ENCODE results near the gene DGKB. TPM values are rescaled to one million over a fixed set of nuclear protein-coding genes. Genes with fewer than 3 reads are reported as not detected.

The DGKB gene
- total RNA-seq, 2 experiments from 2014 or later = not detected

DNA sequence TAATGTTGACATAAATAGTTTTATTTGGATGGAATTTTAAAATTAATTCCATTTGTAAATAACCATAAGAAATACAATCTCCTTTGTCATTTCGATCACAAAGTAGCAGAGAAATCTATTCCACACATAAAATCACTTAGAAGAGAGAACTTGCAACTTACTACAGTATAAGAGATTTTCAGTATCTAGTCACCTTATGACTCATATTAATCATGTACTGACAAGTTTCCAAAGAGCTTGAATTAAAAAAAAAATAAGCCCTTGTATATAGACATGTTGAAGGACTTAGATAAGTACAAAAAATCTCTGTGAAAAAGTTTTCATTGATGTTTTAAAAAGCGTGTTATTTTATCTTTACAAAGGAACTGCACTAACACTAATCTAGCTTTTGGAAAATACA is 706.0 kb downstream of the DGKB start:
- ChIA-PET CTCF (interaction anchor here (0.6 kb wide), 1 partner anchor 281 kb away, joined by 3 read pairs; no protein-coding TSS in a partner anchor), POLR2A (no interaction called here)

- ChIA-PET CTCF (no interaction called here), POLR2A (no interaction called here)
Measured at GRCh38 chr7:14195871-14196270, 706.7 kb downstream of the DGKB start.

- POLR2A ChIA-PET = no interaction called here
- CTCF ChIA-PET = interaction anchor here (0.6 kb wide), 1 partner anchor 552 kb away, joined by 3 read pairs; no protein-coding TSS in a partner anchor
Measured at GRCh38 chr7:14195079-14195478, 707.5 kb downstream of the DGKB start.

DNA sequence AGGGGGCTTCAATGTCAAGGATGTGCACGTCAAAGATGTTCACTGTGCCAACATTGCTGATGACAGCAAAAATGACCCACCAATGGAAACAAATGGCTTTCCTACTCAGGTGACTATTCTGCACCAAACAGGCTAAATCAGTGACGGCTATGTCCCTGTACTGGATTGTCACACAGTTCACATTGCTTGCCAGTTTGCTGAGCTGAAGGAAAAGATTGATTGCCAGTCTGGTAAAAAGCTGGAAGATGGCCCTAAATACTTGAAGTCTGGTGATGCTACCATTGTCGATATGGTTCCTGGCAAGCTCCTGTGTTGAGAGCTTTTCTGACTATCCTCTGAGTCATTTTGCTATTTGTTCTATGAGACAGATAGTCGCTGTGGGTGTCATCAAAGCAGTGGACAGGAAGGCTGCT is 710.9 kb downstream of the DGKB start:
- POLR2A ChIA-PET = no interaction called here
- CTCF ChIA-PET = no interaction called here

- CTCF ChIA-PET = no interaction called here
- POLR2A ChIA-PET = no interaction called here
Measured at GRCh38 chr7:14184292-14184864, 718.2 kb downstream of the DGKB start.

DNA sequence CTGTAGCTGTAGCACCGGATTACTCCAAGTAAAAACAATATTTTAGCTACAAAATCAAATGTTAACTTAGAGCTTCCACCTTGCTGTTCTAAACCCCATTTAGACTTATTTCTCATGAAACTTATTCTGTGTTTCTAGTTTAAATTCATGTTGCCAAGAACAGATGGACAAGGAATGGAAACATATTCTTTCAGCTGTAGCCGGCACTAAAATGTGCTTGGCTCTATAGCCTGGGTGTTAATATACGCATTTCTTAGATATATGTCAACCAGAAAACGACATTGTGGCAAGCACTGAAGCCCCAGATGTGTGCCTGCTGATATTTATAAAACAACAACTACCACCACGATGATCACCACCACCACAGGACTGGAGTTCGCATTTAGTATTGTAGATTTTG is 722.8 kb downstream of the DGKB start:
- CTCF ChIA-PET = no interaction called here
- POLR2A ChIA-PET = no interaction called here

DNA sequence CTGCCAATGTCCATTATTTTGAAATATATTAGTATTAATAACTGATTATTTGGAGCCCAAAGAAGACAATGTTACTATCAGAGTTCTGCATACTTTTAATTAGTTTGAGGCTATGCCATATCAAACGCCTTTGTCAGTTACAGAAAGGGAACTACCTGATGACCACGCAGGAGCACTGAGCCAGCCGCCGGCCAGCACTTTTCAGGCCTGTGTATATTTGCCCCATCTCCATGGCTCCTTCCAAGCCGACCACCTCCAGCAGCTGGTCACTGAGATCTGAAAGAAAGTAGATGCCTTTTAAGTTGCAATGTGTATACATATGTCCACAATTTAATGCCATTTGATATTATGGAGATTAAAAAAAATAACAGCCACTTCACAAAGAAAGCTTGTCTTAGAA is 724.7 kb downstream of the DGKB start:
- POLR2A ChIA-PET = no interaction called here
- CTCF ChIA-PET = no interaction called here

- ChIA-PET CTCF (no interaction called here), POLR2A (no interaction called here)
Measured at GRCh38 chr7:14170872-14171271, 731.7 kb downstream of the DGKB start.

- CTCF ChIA-PET = no interaction called here
- POLR2A ChIA-PET = no interaction called here
Measured at GRCh38 chr7:14158111-14158510, 744.4 kb downstream of the DGKB start.

DNA sequence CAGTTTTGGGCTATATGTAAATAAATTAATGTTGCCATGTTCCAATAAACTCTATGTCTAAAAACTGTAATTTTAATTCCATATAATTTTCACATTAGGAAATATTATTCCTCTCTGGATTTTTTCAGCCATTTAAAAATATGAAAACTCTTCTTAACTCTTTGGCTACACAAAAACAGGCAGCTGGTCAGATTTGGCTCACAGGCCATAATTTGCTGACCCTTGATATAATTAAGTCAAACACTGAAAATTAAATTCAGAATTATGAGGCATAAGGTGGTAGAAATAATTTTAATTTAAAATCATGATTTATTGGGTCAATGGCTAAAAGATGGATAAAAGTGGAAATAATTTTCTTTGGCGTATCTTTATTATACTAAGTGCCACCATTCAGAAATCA is 746.1 kb downstream of the DGKB start:
- POLR2A ChIA-PET = no interaction called here
- CTCF ChIA-PET = no interaction called here

DNA sequence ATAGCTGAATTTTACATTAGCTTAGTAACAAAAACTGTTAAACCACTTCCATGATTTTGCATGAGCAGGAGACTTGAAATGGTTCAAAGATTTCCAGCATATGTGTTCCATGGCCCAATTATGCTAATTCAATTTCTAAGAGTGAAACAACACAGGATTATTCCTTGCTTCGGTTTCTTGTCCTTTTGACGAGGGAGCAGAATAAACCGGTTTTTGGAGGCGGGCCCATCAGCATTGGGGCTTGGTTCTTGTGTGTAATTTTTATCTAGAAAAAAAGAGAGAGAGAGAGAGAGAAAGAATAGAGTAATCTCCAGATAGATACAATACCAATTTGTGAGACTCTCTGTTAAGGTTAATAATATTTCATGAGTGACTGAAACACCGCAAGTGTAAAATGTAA is 753.6 kb downstream of the DGKB start:
- ChIA-PET CTCF (no interaction called here), POLR2A (no interaction called here)

DNA sequence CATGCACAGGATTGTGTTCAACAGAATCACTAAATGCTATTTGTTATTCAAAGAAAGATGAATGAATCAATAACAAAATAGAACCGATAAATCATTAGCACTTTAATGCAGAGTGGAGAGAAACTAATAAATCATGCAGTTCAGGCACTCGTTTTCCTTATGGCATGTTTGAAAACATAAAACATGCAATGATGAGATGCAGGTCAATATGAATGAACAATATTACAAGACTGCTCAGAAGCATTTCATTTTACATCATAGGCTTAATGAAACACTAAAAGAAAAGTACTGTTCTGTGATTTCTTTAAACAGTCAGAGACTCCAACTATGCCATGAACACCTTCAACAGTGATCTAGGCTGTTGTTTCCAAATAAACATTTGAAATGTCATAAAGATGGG is 755.0 kb downstream of the DGKB start:
- ChIA-PET POLR2A (no interaction called here), CTCF (no interaction called here)

DNA sequence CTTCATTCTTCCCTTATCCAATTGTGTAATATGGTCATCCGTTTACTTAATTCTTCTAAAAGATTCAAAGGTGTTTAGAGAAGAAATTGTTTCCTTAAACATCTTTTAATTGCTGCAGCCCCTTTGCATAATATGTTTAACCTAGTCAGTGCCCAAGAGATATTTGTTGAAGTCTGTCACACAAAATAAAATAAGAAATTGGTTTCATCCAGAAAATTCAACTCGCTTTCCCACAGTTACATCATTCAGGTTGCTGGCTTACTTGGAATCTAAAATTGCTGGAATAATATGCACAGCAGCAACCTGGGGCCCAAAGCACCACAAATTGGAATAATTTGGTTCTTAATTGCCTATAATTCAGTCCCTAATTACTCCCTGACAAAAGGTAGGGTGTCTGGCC is 758.0 kb downstream of the DGKB start:
- CTCF ChIA-PET = no interaction called here

DNA sequence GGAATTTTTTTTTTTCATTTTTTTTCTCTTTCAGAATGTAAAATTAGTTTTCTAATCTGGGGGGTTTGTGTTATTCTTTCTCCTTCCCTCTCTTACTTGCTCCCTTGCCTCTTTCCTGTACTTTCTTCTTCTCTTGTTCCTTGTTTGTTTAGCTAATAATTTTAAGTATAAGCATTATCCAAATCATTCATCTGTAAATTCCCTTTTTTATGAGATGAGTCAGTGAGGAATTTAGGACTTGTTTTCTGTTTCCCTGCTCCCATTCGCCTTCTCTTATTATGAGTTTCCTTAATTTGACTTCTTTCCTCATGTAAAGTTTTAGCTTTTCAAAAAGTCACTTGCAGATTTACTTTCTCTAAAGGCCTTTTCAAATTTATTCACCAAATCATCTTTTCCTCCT is 758.4 kb downstream of the DGKB start:
- CTCF ChIA-PET = no interaction called here
- POLR2A ChIA-PET = no interaction called here

More for the DNA sequence above, 758.0 kb downstream of the DGKB start:
- POLR2A ChIA-PET = no interaction called here

GRCh38 chr7:14137676-14138075 is 764.9 kb downstream of the DGKB start:
- ChIA-PET POLR2A (no interaction called here), CTCF (no interaction called here)

DNA sequence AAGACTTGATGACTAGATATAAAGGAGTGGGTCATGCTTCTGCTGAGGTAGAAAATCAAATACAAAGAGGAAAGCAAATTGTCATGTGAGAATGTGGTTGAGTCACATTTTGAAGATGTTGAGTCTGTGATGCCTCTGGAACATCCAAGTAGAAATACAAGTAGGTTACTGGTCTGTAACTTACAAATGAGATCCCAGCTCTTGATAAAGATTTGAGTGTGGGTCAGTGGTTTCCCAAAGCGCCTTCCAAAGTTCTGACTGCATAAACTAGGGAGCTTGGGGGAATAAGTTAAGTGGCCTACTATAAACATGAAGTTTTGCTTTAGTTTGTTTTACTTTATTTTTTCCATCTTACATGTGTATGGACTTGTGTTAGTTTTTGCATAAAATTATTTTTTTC is 768.8 kb downstream of the DGKB start:
- ChIA-PET POLR2A (no interaction called here), CTCF (no interaction called here)

- ChIA-PET CTCF (no interaction called here), POLR2A (no interaction called here)
Measured at GRCh38 chr7:14125998-14126397, 776.6 kb downstream of the DGKB start.

- POLR2A ChIA-PET = no interaction called here
- CTCF ChIA-PET = no interaction called here
Measured at GRCh38 chr7:14124716-14125115, 777.8 kb downstream of the DGKB start.

- ChIA-PET POLR2A (no interaction called here), CTCF (no interaction called here)
Measured at GRCh38 chr7:14123923-14124322, 778.6 kb downstream of the DGKB start.

DNA sequence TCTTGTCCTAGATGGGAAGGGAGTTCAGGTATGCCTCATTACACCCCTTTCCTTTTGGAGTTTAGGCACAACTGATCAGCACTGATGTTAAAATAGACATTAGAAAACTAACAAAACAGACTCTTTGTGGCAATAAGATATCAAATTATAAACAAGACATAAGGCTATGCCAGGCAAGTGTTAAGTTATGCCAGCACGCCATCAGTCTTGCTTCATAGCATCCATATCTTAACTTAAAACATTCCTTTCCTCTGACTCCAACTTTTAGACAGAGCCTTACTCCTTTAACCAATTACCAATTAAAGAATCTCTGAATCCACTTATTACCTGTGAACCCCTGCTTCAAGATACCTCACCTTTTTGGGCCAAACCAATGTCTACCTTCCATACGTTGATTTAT is 786.9 kb downstream of the DGKB start:
- CTCF ChIA-PET = no interaction called here
- POLR2A ChIA-PET = no interaction called here

GRCh38 chr7:14104861-14105260 is 797.7 kb downstream of the DGKB start:
- ChIA-PET POLR2A (no interaction called here), CTCF (no interaction called here)

- ChIA-PET CTCF (no interaction called here), POLR2A (no interaction called here)
Measured at GRCh38 chr7:14096159-14096558, 806.4 kb downstream of the DGKB start.

Measured in activated CD8-positive, alpha-beta memory T cell treated with anti-CD3 and anti-CD28 coated beads for 36 hours (primary cell).